Esophagus squamous epithelium (tissue), 5 donors: ENCODE data around the gene CORO2A. TPM values are rescaled to one million over a fixed set of nuclear protein-coding genes. Genes with fewer than 3 reads are reported as not detected.
"Not testable (repeated sequence)": the region's sequence is repeated elsewhere in the genome, so short reads cannot be mapped to it uniquely, and the experiment has no call there.

Experiments used
- DNase-seq: peaks from one replicate; lab custom pipeline; 2025; lab: John Stamatoyannopoulos, UW
- H3K27ac ChIP-seq, 4 donors: fragments of 200-600 bp; sonication (generic); one replicate each; pipeline ENCODE4 v1.5.1; 2016 to 2019; ENCODE audit warnings: mild to moderate bottlenecking in 1 of 4
- H3K27me3 ChIP-seq, 4 donors: fragments of 200-600 bp; sonication (generic); 1 replicate in 3 of 4; 2 replicates in 1 of 4; pipeline versions ENCODE4 v1.5.1 to v1.6.0; 2017 to 2021; ENCODE audit warnings: antibody characterized with exemption in 1 of 4
- H3K36me3 ChIP-seq, 3 donors: fragments of 200-600 bp; sonication (generic); one replicate each; pipeline ENCODE4 v1.5.1; 2016 to 2019
- H3K4me1 ChIP-seq, 3 donors: fragments of 200-600 bp; sonication (generic); one replicate each; pipeline ENCODE4 v1.5.1; 2017 to 2019
- H3K4me3 ChIP-seq, 4 donors: fragments of 200-600 bp; sonication (generic); 1 replicate in 3 of 4; 2 replicates in 1 of 4; pipeline ENCODE4 v1.5.1; 2016 to 2019; ENCODE audit warnings: mild to moderate bottlenecking in 2 of 4, moderate library complexity in 1 of 4
- H3K9me3 ChIP-seq, 3 donors: fragments of 200-600 bp; sonication (generic); one replicate each; pipeline ENCODE4 v1.5.1; 2016 to 2019
- POLR2A ChIP-seq, 4 donors: fragments of 450-650 bp; IDR thresholded peaks; one replicate each; pipeline ENCODE4 v1.6.1; 2017; ENCODE audit warnings: antibody characterized with exemption in 4 of 4, mild to moderate bottlenecking in 4 of 4, moderate library complexity in 3 of 4
- WGBS, 2 donors: methylation state at CpG; one replicate each; pipeline ENCODE4 v1.1.5; 2018; 5-methylcytosine and 5-hydroxymethylcytosine counted together
- intact Hi-C: fragments of 100-400 bp; cut with DNase I; formaldehyde crosslinking; loops from one replicate; pipeline ENCODE4 v1.15.0; 2022
- total RNA-seq, 4 donors: library from RNA; depleted of rRNA; stranded (reverse); fragments of >200 nt; gene quantifications; one replicate each; pipeline ENCODE4 v1.1.0, GENCODE V29; 2016
- TF ChIP-seq, protein P1 (sequence below), 6 experiments: fragments of 450-650 bp in 4 of 6; fragments of 200-600 bp in 2 of 6; sonication (generic) in 2 of 6; IDR thresholded peaks; one replicate each; pipeline ENCODE4 v1.5.1; 2016 to 2019; ENCODE audit warnings: antibody characterized with exemption in 6 of 6, mild to moderate bottlenecking in 4 of 6, moderate library complexity in 4 of 6
- donor health status: DM: yes; HTN: yes; CAD: no.

CORO2A gene
- total RNA-seq, 4 donors from 2014 or later = 15.6 to 27.6 (median 26.1) TPM

DNA sequence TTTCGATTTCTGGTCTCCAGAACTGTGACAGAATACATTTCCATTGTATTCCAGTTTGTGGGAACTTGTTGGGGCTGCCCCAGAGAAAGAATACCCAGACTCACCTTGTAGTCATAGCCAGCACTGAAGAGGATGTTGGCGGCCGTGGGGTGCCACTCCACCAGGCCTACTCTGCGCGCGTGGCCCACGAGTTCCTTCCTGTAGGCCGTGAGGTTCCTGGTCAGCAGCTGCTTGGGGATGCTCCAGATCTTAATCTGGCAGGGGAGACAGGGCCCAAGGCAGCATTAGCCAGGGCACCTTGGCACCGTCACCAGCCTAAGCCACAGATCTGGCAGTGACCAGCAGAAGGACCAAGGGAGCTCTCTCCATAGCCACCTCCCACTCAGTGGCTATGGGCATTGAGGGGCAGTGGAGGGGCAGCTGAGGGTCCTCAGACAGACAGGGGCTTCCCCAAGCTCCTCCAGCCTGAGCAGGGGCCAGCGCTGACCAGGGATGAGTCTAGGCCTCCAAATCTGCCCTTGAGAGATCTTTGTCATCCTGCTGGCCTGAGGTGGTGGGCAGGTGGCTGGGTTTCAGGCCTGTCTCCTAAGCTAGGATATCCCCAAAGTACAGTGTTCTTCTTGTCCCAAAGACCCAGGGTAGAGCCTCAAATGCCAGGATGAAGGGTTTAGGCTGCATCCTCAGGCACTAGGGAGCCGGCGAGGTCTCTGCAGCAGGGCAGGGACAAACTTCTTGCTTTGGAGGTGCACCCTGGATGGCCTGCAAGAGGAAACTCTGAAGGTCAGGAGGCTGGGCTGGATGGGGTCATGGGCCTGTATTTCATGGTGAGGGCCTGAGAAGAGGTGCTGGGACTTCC lies 57.5 kb downstream of the CORO2A start:
- intact Hi-C loops = no loop called here
- WGBS, 2 donors = 67 to 81% methylated on average over 1 to 8 of the region's 12 CpGs
- Histone ChIP-seq H3K27me3 (no peaks in the 10 kb centered on the region), H3K4me3 (no peak overlapping the region), H3K9me3 (no peaks in the 10 kb centered on the region), H3K27ac (no peak overlapping the region), H3K4me1 (peaks cover 0 to 17% (median 0%) of the 10 kb centered on the region in 3 donors), H3K36me3 (peaks cover 9 to 94% (median 18%) of the 10 kb centered on the region in 3 donors)
- DNase-seq = no peak
- TF ChIP-seq, protein P1, sequence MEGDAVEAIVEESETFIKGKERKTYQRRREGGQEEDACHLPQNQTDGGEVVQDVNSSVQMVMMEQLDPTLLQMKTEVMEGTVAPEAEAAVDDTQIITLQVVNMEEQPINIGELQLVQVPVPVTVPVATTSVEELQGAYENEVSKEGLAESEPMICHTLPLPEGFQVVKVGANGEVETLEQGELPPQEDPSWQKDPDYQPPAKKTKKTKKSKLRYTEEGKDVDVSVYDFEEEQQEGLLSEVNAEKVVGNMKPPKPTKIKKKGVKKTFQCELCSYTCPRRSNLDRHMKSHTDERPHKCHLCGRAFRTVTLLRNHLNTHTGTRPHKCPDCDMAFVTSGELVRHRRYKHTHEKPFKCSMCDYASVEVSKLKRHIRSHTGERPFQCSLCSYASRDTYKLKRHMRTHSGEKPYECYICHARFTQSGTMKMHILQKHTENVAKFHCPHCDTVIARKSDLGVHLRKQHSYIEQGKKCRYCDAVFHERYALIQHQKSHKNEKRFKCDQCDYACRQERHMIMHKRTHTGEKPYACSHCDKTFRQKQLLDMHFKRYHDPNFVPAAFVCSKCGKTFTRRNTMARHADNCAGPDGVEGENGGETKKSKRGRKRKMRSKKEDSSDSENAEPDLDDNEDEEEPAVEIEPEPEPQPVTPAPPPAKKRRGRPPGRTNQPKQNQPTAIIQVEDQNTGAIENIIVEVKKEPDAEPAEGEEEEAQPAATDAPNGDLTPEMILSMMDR (IDR thresholded peaks at IDR 0.05) = no peak
- no peak for TF ChIP-seq POLR2A (IDR thresholded peaks at IDR 0.05)

DNA sequence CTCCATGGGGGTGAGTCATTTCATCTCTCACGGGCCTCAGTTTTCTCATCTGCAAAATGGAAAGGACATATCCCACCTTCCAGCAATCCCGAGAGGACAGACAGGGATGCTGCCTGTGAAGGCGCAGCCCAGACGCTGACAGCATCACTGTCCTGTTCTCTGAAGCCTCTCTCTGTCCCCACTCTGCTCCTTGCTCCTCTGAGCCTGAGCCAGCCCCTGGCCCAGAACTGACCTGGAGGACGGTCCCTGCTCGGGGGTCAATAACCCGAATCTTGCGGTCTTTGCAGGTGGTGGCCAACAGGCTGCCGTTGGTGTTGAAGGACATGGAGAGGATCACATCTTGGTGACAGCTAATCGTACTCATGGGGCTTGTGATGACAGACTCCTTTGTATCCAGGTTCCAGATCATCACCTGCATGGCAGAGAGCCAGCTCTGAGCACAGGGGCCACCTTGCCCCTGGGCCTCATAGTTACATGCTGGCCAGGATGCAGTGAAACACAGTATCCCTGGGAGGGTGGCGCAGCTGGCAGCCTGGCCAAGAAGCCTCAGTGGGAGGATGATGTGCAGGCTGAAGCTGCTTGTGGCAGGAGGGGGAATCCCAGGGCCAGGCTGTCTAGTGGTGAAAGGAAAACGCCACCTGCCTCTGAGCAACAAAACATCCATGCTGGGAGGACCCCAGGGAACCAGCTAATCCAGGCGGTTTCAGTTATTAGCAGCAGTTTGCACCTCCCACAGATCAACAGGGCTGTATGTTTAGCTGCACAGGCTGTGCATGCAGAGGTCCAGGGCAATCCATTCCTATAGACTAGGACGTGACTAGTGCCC lies 59.4 kb downstream of the CORO2A start:
- no peaks in the 10 kb centered on the region for H3K27me3 ChIP-seq
- TF ChIP-seq, protein P1 (IDR thresholded peaks at IDR 0.05) = no peak
- no peak for TF ChIP-seq POLR2A (IDR thresholded peaks at IDR 0.05)
- 80 to 83% methylated on average over 2 to 6 of the region's 14 CpGs for WGBS, 2 donors
- H3K27ac ChIP-seq = no peak overlapping the region
- peaks cover 9 to 97% (median 18%) of the 10 kb centered on the region in 3 donors for H3K36me3 ChIP-seq
- DNase-seq = no peak
- no peaks in the 10 kb centered on the region for H3K9me3 ChIP-seq
- no peak overlapping the region for H3K4me3 ChIP-seq
- H3K4me1 ChIP-seq = peaks cover 0 to 12% (median 0%) of the 10 kb centered on the region in 3 donors
- intact Hi-C loops = no loop called here

DNA sequence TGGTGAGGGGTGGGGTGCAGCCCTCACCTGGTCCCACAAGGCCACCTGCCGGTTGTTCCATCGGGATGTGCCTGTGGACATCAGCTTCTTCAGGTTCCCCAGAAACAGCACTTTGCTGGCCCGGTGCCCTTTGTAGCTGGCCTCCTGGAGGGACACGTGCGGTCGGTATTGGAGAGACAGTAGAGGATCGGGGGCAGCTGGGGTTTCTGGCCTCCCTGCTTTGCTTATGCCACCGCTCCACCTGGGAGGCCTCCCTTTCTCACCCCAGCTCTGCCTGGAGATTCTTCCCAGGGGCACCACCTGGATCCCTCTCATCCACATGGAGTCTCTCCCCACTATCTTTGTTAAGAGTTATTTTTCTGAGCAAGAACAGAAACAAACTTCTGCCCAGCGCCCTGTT lies 60.3 kb downstream of the CORO2A start:
- no peak overlapping the region for H3K27ac ChIP-seq
- intact Hi-C loops = no loop called here
- H3K27me3 ChIP-seq = no peaks in the 10 kb centered on the region
- 78 to 89% methylated on average over 4 to 9 of the region's 9 CpGs for WGBS, 2 donors
- no peak for TF ChIP-seq POLR2A (IDR thresholded peaks at IDR 0.05)
- TF ChIP-seq, protein P1 (IDR thresholded peaks at IDR 0.05) = no peak
- no peak for DNase-seq
- H3K4me3 ChIP-seq = no peak overlapping the region
- H3K4me1 ChIP-seq = peaks cover 0 to 8% (median 0%) of the 10 kb centered on the region in 3 donors
- no peaks in the 10 kb centered on the region for H3K9me3 ChIP-seq
- peaks cover 9 to 100% (median 18%) of the 10 kb centered on the region in 3 donors for H3K36me3 ChIP-seq

DNA sequence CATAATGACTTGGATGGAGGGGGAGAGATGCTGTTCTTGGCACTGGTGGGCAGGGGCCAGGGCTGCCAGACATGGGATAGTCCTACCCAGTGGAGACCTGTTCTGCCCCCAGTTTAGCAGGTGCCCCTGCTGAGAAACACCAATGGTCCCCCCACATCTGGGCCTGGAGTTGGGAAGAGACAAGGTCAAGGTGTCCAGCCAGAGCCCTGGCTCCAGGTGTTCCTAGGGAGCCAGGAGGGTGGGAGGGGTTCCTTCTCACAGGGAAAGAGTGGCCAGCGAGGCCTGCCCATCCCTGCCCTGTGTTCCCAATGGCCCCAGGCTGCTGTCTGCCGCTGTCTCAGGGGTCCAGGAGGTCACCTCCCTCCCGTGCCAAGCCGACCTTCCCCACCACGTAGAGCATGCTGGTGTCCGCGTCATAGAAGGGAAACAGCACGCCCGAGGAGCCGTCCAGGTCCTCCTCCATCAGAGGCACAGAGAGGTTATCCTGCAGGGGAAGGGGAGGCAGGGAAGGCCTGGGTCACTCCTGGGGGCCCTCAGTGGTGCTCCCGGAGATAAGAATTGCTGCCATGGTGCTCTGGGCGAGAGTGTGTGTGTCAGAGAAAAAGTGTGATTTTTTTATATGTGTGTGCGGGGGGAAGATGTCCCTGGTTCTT lies 61.7 kb downstream of the CORO2A start:
- H3K27me3 ChIP-seq = no peaks in the 10 kb centered on the region
- no peak overlapping the region for H3K4me3 ChIP-seq
- peaks cover 0 to 5% (median 0%) of the 10 kb centered on the region in 3 donors for H3K4me1 ChIP-seq
- no peak for TF ChIP-seq POLR2A (IDR thresholded peaks at IDR 0.05)
- TF ChIP-seq, protein P1 (IDR thresholded peaks at IDR 0.05) = no peak
- H3K27ac ChIP-seq = no peak overlapping the region
- WGBS, 2 donors = 97 to 98% methylated on average over 3 to 4 of the region's 13 CpGs
- intact Hi-C loops = no loop called here
- peaks cover 9 to 100% (median 18%) of the 10 kb centered on the region in 3 donors for H3K36me3 ChIP-seq
- no peak for DNase-seq
- no peaks in the 10 kb centered on the region for H3K9me3 ChIP-seq

DNA sequence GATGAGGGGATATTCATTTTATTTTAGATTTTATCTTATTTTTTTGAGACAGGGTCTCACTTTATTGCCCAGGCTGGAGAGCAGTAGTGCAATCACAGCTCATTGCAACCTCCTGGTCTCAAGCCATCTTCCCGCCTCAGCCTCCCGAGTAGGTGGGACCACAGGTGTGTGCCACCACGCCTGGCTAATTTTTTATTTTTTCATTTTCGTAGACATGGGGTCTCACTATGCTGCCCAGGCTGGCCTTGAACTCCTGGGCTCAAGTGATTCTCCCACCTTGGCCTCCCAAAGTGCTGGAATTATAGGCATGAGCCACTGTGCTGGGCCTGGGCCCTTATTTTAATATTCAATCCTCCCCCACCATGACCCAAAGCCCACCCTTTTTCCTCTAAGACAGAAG lies 62.4 kb downstream of the CORO2A start:
- peaks cover 9 to 100% (median 18%) of the 10 kb centered on the region in 3 donors for H3K36me3 ChIP-seq
- H3K27ac ChIP-seq, H3K9me3 ChIP-seq, DNase-seq, H3K4me3 ChIP-seq, H3K27me3 ChIP-seq, intact Hi-C loops, H3K4me1 ChIP-seq: not testable (repeated sequence)
- 75 to 100% methylated on average over 4 of the region's 4 CpGs for WGBS, 2 donors
